Measurements from ENCODE around the gene TMEM256.

- TF ChIP-seq POLR2A (IDR thresholded peaks at IDR 0.05; ENCODE audit: low read length) (no peak), GATA1 (IDR thresholded peaks at IDR 0.05; ENCODE audit: low read depth, low read length) (no peak)
Observed at GRCh38 chr17:7396147-7396546, 7.8 kb downstream of the TMEM256 start.
